GM19328 (cell line): ENCODE results near the gene DPP10.
"Not testable (repeated sequence)": the region's sequence is repeated elsewhere in the genome, so short reads cannot be mapped to it uniquely, and the experiment has no call there.

Source experiments
- ATAC-seq: cut with Tn5 transposase; IDR thresholded peaks from one replicate; pipeline ENCODE4 v1.9.1; 2021; ENCODE audit warnings: mild to moderate bottlenecking, moderate library complexity; ENCODE audit not compliant: unreplicated experiment

Gene DPP10

GRCh38 chr2:114937366-114937930 lies 495.0 kb downstream of the DPP10 start:
- no peak for ATAC-seq

GRCh38 chr2:114940785-114941458 lies 498.5 kb downstream of the DPP10 start:
- ATAC-seq: no peak

- no peak for ATAC-seq
Observed at GRCh38 chr2:114949228-114949804, 506.9 kb downstream of the DPP10 start.

GRCh38 chr2:114960389-114960788 lies 517.9 kb downstream of the DPP10 start:
- no peak for ATAC-seq

- no peak for ATAC-seq
Observed at GRCh38 chr2:114962532-114962931, 520.1 kb downstream of the DPP10 start.

- ATAC-seq: no peak
Observed at GRCh38 chr2:114968748-114969400, 526.4 kb downstream of the DPP10 start.

- ATAC-seq: not testable (repeated sequence)
Observed at GRCh38 chr2:115004321-115004720, 561.9 kb downstream of the DPP10 start.

GRCh38 chr2:115011721-115012120 lies 569.3 kb downstream of the DPP10 start:
- ATAC-seq: no peak

GRCh38 chr2:115022013-115022412 lies 579.6 kb downstream of the DPP10 start:
- ATAC-seq: not testable (repeated sequence)

GRCh38 chr2:115034801-115035200 lies 592.4 kb downstream of the DPP10 start:
- ATAC-seq: no peak

GRCh38 chr2:115036818-115037217 lies 594.4 kb downstream of the DPP10 start:
- ATAC-seq: no peak

GRCh38 chr2:115057473-115057872 lies 615.0 kb downstream of the DPP10 start:
- ATAC-seq: no peak

GRCh38 chr2:115070002-115070401 lies 627.6 kb downstream of the DPP10 start:
- ATAC-seq: no peak

GRCh38 chr2:115071534-115071933 lies 629.1 kb downstream of the DPP10 start:
- ATAC-seq: no peak

- no peak for ATAC-seq
Observed at GRCh38 chr2:115075800-115076199, 633.4 kb downstream of the DPP10 start.

GRCh38 chr2:115077626-115078025 lies 635.2 kb downstream of the DPP10 start:
- no peak for ATAC-seq

- ATAC-seq: no peak
Observed at GRCh38 chr2:115083225-115083624, 640.8 kb downstream of the DPP10 start.

- no peak for ATAC-seq
Observed at GRCh38 chr2:115083711-115084110, 641.3 kb downstream of the DPP10 start.

GRCh38 chr2:115084446-115084845 lies 642.0 kb downstream of the DPP10 start:
- no peak for ATAC-seq

GRCh38 chr2:115086051-115086620 lies 643.7 kb downstream of the DPP10 start:
- ATAC-seq: not testable (repeated sequence)

- no peak for ATAC-seq
Observed at GRCh38 chr2:115094441-115094840, 652.0 kb downstream of the DPP10 start.

- ATAC-seq: no peak
Observed at GRCh38 chr2:115105966-115106365, 663.5 kb downstream of the DPP10 start.
